HEK293T (cell line): ENCODE measurements around the gene ANKS1A.
A peak's percentile ranks its signal among the peaks of the same experiment; 100 is the strongest.

Source experiments
- ARNT ChIP-seq: fragments of 450-650 bp; IDR thresholded peaks from 2 replicates; pipeline ENCODE4 v1.6.1; 2017; ENCODE audit warnings: mild to moderate bottlenecking
- BHLHE40 ChIP-seq: fragments of 450-650 bp; IDR thresholded peaks from 2 replicates; pipeline ENCODE4 v1.6.1; 2016; ENCODE audit warnings: mild to moderate bottlenecking, moderate library complexity, borderline replicate concordance
- CTBP1 ChIP-seq: fragments of 450-650 bp; IDR thresholded peaks from 2 replicates; pipeline ENCODE4 v1.6.1; 2016; ENCODE audit warnings: borderline replicate concordance
- ELF4 ChIP-seq: fragments of 450-650 bp; IDR thresholded peaks from 2 replicates; pipeline ENCODE4 v1.6.1; 2017; ENCODE audit warnings: antibody characterized with exemption
- FOXA1 ChIP-seq: fragments of 450-650 bp; IDR thresholded peaks from 2 replicates; pipeline ENCODE4 v1.6.1; 2016; ENCODE audit warnings: mild to moderate bottlenecking
- FOXK2 ChIP-seq: fragments of 450-650 bp; IDR thresholded peaks from 2 replicates; pipeline ENCODE4 v1.6.1; 2016; ENCODE audit warnings: mild to moderate bottlenecking
- LEF1 ChIP-seq: fragments of 450-650 bp; IDR thresholded peaks from 2 replicates; pipeline ENCODE4 v1.6.1; 2017; ENCODE audit warnings: mild to moderate bottlenecking, borderline replicate concordance
- NFRKB ChIP-seq: fragments of 450-650 bp; IDR thresholded peaks from 2 replicates; pipeline ENCODE4 v1.6.1; 2016; ENCODE audit warnings: mild to moderate bottlenecking, moderate library complexity
- SP1 ChIP-seq: fragments of 450-650 bp; IDR thresholded peaks from 2 replicates; pipeline ENCODE4 v1.6.1; 2017
- SUZ12 ChIP-seq: fragments of 450-650 bp; IDR thresholded peaks from 2 replicates; pipeline ENCODE4 v1.6.1; 2016; ENCODE audit warnings: mild to moderate bottlenecking
- TARDBP ChIP-seq: fragments of 450-650 bp; IDR thresholded peaks from 2 replicates; pipeline ENCODE4 v1.6.1; 2016
- ZNF384 ChIP-seq: fragments of 450-650 bp; IDR thresholded peaks from 2 replicates; pipeline ENCODE4 v1.6.1; 2016
- TF ChIP-seq, protein P1 (sequence below): fragments of 450-650 bp; IDR thresholded peaks from 2 replicates; pipeline ENCODE4 v1.6.1; 2016

DNA sequence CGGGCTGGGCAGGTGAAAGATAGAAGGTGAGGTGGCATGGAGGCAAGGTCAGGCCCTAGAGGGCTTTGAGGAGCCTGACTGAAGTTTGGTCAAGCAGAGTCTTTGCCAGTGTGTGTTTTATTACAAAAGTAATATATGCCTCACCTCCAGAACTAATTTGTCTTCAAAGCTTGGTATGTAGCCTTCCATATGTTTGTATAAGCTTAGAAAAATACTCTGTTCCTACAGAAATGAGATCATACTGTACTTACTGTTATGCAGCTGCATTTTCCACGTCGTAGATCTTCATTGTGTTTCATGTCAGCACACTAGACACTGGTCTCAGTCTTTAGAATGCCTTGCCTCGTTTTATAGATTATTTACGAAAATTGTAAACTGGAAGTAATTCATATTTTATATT, 61.8 kb downstream of the ANKS1A start:
- TF ChIP-seq NFRKB (no peak), FOXA1 (no peak), TARDBP (no peak), SP1 (no peak), FOXK2 (no peak), BHLHE40 (no peak), ARNT (no peak), SUZ12 (no peak), LEF1 (no peak), CTBP1 (no peak), ELF4 (no peak), ZNF384 (no peak)
- TF ChIP-seq, protein P1, sequence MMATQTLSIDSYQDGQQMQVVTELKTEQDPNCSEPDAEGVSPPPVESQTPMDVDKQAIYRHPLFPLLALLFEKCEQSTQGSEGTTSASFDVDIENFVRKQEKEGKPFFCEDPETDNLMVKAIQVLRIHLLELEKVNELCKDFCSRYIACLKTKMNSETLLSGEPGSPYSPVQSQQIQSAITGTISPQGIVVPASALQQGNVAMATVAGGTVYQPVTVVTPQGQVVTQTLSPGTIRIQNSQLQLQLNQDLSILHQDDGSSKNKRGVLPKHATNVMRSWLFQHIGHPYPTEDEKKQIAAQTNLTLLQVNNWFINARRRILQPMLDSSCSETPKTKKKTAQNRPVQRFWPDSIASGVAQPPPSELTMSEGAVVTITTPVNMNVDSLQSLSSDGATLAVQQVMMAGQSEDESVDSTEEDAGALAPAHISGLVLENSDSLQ: peak; percentile 72
